Right lobe of liver (tissue), 6 donors: Measurements from ENCODE around the gene ARPC2. TPM values are rescaled to one million over a fixed set of nuclear protein-coding genes. Genes with fewer than 3 reads are reported as not detected.
A peak's percentile ranks its signal among the peaks of the same experiment; 100 is the strongest.

Source experiments
- ATAC-seq, 4 donors: fragments of 200-7000 bp; cut with Tn5 transposase; one replicate each; pipeline ENCODE4 v1.9.1; 2020; ENCODE audit warnings: mild to moderate bottlenecking in 4 of 4, moderate library complexity in 4 of 4
- DNase-seq, 3 donors: peaks; one replicate each; pipeline ENCODE4 v3.0.0-alpha.2; 2020
- H3K27ac ChIP-seq, 3 donors: fragments of 200-600 bp; one replicate each; pipeline ENCODE4 v1.8.0; 2022
- H3K27me3 ChIP-seq, 2 donors: fragments of 200-600 bp; one replicate each; pipeline ENCODE4 v1.8.0; 2022
- H3K36me3 ChIP-seq, 4 donors: fragments of 200-600 bp; sonication (generic) in 1 of 4; one replicate each; pipeline versions ENCODE4 v1.5.1 to v1.8.0; 2017 to 2022; ENCODE audit warnings: control low read depth in 1 of 4
- H3K4me1 ChIP-seq, 4 donors: fragments of 200-600 bp; sonication (generic) in 1 of 4; one replicate each; pipeline versions ENCODE4 v1.5.1 to v1.8.0; 2017 to 2022; ENCODE audit warnings: control low read depth in 1 of 4
- H3K4me3 ChIP-seq, 3 donors: fragments of 200-600 bp; one replicate each; pipeline ENCODE4 v1.8.0; 2022
- H3K9me3 ChIP-seq, 4 donors: fragments of 200-600 bp; sonication (generic) in 1 of 4; one replicate each; pipeline versions ENCODE4 v1.5.1 to v1.8.0; 2017 to 2022; ENCODE audit warnings: control low read depth in 1 of 4
- CTCF ChIP-seq, 4 donors: fragments of 200-600 bp in 3 of 4; fragments of 450-650 bp in 1 of 4; IDR thresholded peaks; one replicate each; pipeline versions ENCODE4 v1.5.1 to v1.8.0; 2016 to 2022; ENCODE audit warnings: antibody characterized with exemption in 4 of 4, mild to moderate bottlenecking in 2 of 4
- POLR2A ChIP-seq: fragments of 450-650 bp; IDR thresholded peaks from one replicate; pipeline ENCODE4 v1.6.1; 2017; ENCODE audit warnings: antibody characterized with exemption, mild to moderate bottlenecking
- WGBS: methylation state at CpG from one replicate; pipeline ENCODE4 v1.1.6; 2018; ENCODE audit warnings: low coverage, low lambda C conversion rate; ENCODE audit not compliant: insufficient coverage; ENCODE audit errors: missing lambda C conversion rate; 5-methylcytosine and 5-hydroxymethylcytosine counted together
- intact Hi-C, 2 donors: fragments of 100-400 bp; cut with DNase I; formaldehyde crosslinking; loops; one replicate each; pipeline versions ENCODE4 v1.11.2 to v1.14.1; 2022
- total RNA-seq, 6 experiments: library from RNA; depleted of rRNA in 2 of 6; stranded (reverse); fragments of >200 nt in 2 of 6; fragmentation: NEBNext Ultra II Directional in 3 of 6; extraction: Animal tissue kit (Norgen Biotek cat#: 25700) in 3 of 6; gene quantifications; one replicate each; pipeline versions ENCODE4 v1.1.0 to v1.2.4, GENCODE V29; 2016 to 2023
- donor health status: DM: no; HTN: yes; CAD: no.
- donor health status: DM: no; HTN: no; CAD: no.
- donor health status: DM: no; HTN: no; CAD: no.
- donor health status: DM: no; HTN: yes; CAD: no.
- donor health status: DM: no; HTN: yes; CAD: no.

Gene ARPC2
- total RNA-seq, 6 experiments from 2014 or later: 54.9 to 110 (median 78.1) TPM

- DNase-seq: no peak
- H3K4me3 ChIP-seq: no peak overlapping the region
- no peaks in the 10 kb centered on the region for H3K27me3 ChIP-seq
- no peak overlapping the region for H3K27ac ChIP-seq
- TF ChIP-seq POLR2A (no peak), CTCF (IDR thresholded peaks at IDR 0.05) (no peak)
- WGBS: 38% methylated on average over 1 of the region's 16 CpGs
- peaks cover 20 to 78% (median 57%) of the 10 kb centered on the region in 4 donors for H3K36me3 ChIP-seq
- peaks cover 0 to 27% (median 13%) of the 10 kb centered on the region in 4 donors for H3K4me1 ChIP-seq
- no peaks in the 10 kb centered on the region for H3K9me3 ChIP-seq
- ATAC-seq: no peak
- intact Hi-C loops: no loop called here
Observed at GRCh38 chr2:218278531-218279360, 61.8 kb downstream of the ARPC2 start.

DNA sequence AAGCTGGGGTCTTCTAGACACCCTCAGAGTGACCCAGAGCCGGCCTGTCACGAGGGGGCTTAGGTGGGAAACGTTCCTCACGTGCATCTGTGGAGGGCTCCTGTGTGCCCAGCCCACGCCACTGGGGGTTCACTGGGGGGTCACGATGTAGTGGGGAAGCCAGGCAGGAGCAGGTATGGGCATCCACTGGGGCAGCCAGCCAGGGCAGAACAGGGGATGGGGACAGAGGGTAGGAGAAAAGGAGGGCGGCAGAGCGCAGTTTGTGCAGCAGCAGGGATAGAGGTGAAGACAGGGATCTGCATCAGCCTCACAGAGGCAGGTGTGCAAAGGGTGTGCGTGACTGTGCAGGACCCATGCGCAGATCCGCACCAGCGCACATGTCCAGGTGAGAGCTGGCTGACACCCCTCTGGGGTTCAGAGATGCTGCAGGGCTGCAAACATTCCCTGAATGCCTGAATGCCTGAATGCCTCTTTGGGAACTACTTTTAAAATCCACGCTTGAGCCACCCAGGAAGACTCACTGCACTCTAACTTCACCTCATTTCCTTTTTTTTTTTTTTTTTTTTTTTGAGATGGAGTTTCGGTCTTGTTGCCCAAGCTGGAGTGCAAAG is 63.4 kb downstream of the ARPC2 start:
- peaks cover 15 to 66% (median 41%) of the 10 kb centered on the region in 4 donors for H3K36me3 ChIP-seq
- WGBS: 86% methylated on average over 8 of the region's 14 CpGs
- ATAC-seq (no peak), DNase-seq (peak in 1 of 3 donors; percentile 33)
- no peaks in the 10 kb centered on the region for H3K9me3 ChIP-seq
- no peak overlapping the region for H3K4me3 ChIP-seq
- peaks cover 2 to 43% (median 28%) of the 10 kb centered on the region in 4 donors for H3K4me1 ChIP-seq
- H3K27me3 ChIP-seq: no peaks in the 10 kb centered on the region
- intact Hi-C loops: no loop called here
- no peak overlapping the region for H3K27ac ChIP-seq
- TF ChIP-seq POLR2A (no peak), CTCF (IDR thresholded peaks at IDR 0.05) (no peak)

GRCh38 chr2:218281449-218281848 is 64.5 kb downstream of the ARPC2 start:
- H3K4me3 ChIP-seq: no peak overlapping the region
- peaks cover 2 to 54% (median 33%) of the 10 kb centered on the region in 4 donors for H3K4me1 ChIP-seq
- H3K27ac ChIP-seq: peak overlapping the region in 2 of 3 donors; percentile 15 to 99
- no peaks in the 10 kb centered on the region for H3K9me3 ChIP-seq
- 30% methylated on average over 2 of the region's 3 CpGs for WGBS
- H3K27me3 ChIP-seq: no peaks in the 10 kb centered on the region
- H3K36me3 ChIP-seq: peaks cover 10 to 56% (median 34%) of the 10 kb centered on the region in 4 donors
- ATAC-seq (peak in 2 of 4 donors; percentile 14 to 25), DNase-seq (no peak)
- intact Hi-C loops: no loop called here
- no peak for TF ChIP-seq POLR2A
- no peak for TF ChIP-seq CTCF (IDR thresholded peaks at IDR 0.05)

DNA sequence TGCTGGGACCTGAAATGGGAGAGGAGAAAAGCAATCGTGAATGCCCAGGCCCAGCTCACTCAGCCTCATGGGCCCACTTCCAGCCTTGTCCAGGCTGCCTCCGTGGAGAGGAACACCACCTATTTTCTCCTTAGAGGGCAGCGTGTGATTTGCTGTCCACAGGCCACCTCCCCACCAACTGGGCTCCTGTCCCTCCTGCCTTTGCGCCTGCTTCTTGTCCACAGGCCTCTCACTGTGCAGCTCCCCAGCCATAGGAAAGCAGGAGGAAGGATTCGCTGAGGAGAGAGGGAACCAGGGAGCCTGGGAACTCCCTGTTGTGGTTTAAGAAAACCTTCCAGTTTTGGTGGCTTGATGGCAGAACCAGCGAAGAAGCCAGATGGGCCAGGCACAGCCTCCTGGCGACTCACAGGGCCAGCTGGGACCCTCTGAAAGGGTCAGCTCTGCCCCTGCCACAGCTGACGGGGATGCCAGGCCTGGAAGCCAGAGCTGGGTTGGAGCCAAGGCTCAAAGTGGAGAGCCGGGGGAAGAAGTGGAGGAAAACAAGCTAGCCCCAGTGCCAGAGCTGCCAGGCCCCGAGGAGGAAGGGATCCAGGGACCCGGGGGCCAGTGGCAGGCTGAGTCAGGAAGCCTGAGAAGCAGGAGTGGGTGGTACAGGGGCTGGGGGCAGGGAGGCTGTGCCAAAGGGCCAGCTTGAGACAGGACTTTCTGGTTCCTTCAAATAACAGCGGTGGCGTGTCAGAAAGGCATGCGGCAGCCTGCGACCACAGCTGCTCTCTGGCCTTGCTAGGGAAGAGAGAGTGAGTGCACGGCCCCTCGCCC is 65.4 kb downstream of the ARPC2 start:
- WGBS: 20% methylated on average over 5 of the region's 17 CpGs
- Histone ChIP-seq H3K27me3 (no peaks in the 10 kb centered on the region), H3K4me3 (no peak overlapping the region), H3K9me3 (no peaks in the 10 kb centered on the region), H3K27ac (peak overlapping the region in 2 of 3 donors; percentile 83 to 99), H3K4me1 (peaks cover 2 to 63% (median 36%) of the 10 kb centered on the region in 4 donors), H3K36me3 (peaks cover 9 to 47% (median 26%) of the 10 kb centered on the region in 4 donors)
- TF ChIP-seq POLR2A: no peak
- no peak for TF ChIP-seq CTCF (IDR thresholded peaks at IDR 0.05)
- no peak for ATAC-seq
- DNase-seq: no peak
- intact Hi-C loops: no loop called here
